HG02588 (cell line): ENCODE measurements around the gene RFTN1.

ENCODE experiments used
- ATAC-seq: cut with Tn5 transposase; IDR thresholded peaks from one replicate; pipeline ENCODE4 v1.9.1; 2021; ENCODE audit warnings: mild to moderate bottlenecking, moderate library complexity; ENCODE audit not compliant: unreplicated experiment

Gene RFTN1

DNA sequence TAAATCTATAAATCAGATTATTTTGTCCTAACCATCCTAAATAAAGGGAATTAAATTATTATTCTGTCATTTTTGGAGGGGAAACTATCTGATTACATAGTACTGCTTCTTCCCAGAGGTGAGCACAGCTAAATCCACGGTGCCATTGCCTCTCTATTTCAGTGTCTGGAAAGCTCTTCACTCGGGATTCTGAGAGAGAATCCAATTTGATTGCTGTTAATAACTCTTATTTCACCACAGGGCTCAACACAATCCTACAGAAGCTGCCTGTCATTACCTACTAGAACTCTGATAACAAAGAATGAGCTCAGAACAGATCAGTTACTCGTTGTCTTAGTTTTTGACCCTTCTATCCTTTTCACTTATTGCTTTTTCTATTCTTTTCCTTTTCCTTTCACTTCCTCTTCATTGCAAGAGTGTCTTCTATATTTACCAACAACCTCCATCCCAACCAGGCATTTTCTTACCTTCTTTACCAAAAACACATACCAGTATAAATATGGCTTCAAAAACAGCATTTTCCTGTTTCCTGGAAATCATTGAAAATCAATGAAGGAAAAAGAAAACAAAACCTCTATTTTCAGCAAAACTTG lies 218.1 kb downstream of the RFTN1 start:
- ATAC-seq, result no peak

DNA sequence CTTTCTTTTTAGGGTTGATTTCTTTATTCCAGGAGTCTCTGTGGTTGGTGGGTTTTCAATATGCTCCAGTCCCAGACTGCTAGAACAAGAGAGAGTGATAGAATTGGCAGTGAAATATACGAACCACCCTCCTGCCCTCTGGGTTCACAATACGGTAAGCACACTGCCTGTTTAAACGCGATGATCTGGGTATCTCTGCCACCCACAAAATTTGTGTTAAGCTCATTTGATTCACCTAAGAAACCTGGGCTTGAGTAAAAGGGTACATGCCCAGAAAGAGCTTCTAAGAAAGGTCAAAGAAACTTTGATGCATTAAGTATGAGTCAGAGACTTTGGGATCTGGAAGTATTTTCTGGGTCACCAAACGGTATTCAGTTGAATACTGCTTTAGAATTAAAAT lies 218.7 kb downstream of the RFTN1 start:
- ATAC-seq, result no peak

DNA sequence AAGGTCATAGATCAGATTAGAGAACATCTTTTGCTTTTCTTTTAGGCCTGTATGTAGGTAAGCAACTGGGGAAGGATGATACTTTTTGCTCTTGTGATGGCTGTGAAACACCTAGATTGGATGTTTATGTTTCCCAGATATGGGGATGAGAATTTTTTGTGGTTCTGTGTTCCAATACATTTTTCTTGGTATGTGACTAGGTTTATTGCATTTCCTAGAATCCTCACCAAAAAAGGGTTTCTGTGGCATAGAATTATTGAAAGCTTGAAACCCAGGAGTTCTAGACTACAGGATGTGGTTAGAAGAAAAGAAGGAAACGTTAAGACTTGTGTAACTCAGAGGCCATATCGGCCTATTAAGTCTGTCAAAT lies 222.7 kb downstream of the RFTN1 start:
- no peak for ATAC-seq

DNA sequence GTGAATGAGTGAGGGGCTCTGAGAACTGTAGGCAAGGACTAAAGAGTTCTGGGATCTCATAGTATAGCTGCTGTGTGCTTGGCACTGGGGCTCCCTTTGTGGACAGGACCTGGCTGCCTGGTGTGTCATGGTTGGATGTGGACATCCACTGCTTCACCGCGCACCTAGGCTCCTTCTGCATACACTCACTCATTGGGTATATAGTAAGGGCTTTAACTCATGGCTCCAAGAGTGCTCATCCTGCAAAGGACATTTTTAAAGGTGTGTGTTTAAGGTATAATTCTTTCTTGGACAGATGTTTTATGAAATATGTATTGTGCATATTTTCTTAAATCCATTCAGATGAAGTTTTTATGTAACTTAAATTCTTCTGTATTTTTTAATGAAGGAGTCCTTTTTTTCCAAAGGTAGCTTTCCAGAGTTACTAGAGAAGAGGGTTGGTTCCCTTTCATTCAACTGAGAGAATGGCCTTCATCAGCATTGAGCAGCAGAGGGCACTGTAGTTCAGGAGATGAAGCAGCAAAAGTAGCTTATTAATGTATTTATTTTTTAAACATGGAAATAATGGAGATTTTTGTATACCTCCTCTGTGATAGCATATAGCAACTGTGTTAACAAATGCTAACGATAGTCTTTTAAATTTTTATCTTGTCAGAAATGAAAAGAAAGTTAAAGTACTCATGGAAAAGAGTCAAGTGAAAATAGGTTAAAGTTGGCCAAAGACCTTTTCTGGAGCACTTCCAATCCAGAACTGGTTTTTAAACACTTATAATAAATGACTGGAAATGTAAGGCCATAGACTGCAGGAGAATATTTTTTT lies 223.3 kb downstream of the RFTN1 start:
- ATAC-seq, result no peak

DNA sequence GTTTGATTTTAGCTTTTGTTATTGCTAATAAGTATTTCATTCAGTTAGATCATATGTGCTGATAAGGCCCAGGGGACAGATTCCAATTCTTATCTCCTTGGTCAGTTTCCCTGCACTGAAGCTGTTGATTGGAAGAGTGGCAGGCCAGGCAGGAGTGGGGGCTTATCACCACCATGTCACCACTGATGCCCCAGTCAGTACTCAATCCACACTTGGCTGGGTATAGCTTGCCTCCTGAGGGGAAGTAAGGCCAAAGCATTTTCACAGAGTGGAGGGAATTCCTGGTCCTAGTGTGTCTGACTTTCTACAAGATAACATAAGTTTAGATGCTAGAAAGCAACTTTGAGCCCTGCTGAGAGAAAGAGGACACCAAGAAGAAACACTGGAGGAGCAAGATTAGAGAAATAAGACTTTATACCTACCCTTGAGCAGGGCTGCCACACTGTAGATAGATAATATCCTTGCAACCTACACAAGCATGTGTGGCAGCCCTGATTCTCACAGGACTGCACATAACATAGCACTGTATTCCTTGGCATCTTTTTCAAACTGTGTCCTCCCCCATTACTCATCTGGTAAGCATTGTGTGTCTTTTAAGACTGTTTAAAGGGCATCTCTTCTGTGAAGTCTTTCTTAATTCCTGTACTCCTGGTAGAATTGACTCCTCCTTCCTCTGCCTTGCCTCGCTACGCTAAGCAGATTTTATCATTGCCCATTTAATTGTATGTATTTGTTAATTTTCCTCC lies 224.2 kb downstream of the RFTN1 start:
- no peak for ATAC-seq

DNA sequence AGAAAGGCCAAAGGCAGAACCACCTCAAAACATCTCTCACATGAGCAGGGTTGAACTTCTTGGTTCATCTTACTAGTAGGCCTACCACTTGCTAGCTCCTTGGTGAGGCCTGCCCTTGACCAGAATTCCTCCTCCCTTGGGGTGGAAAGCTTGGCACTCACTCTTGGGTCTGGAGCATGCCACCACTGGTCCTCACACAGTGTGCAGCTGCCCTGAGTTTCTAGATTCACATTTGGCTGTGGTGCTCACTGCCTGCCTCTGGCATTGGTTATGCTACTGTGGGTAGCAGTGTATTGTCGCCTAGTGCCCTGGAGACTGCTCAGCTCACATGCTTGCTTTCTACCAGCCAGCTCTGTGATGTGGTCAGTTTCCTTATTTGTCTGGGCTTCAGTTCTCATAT lies 224.8 kb downstream of the RFTN1 start:
- ATAC-seq, result no peak

DNA sequence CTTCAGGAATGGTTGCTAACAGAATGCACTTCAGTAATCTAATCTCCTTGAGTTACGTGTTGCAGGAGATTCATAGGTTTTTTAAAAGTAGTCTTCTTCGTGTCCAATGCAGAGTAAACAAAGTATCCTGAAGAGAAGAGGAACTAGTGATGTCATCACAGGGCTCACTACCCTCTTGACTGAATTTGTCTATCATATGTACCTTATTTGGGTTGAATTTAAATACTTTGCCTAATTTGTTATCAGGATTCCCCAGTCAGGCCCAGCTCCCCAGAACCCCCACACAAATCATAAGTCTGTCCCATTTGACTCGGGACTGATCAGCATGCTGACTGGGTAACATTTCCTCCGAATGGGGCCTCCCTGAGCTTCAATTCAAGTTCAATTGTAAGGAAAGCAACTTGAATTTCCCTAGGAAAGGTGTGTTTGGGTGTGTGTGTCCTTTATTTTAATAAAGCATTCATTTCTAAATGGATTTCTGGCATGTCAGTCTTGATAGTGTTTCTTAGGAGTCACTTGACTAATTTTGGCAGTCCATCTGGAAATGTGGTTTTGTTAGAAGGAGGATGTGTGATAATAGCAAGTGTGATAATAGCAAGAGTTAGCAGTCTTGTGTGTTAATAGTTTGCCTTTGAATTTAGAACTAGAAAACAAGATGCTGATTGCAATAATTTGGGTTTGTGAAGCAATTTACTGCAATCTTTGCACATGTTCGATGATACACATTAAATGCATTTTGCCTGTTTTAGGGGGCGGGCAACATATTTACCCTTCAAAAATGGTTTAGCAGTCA lies 226.6 kb downstream of the RFTN1 start:
- ATAC-seq, result no peak

DNA sequence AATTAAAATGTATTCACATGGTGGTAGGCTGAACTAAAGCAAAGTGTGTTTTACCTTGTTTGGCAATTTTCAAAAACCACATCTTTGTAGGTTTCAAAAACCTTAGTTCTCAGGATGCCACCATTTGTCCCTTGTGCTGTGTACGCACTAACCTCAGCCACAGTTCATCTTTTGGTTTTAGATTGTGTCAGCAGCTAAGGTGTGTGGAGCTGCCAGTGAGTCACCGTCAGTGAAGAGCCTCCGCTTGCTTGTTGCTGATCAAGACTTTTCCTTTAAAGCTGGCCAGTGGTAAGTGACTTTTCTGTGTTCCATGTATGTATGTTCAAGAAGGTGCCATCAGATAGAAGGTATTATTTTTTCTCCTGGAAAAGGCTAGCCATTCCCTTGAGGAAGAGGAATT lies 227.3 kb downstream of the RFTN1 start:
- ATAC-seq, result no peak

DNA sequence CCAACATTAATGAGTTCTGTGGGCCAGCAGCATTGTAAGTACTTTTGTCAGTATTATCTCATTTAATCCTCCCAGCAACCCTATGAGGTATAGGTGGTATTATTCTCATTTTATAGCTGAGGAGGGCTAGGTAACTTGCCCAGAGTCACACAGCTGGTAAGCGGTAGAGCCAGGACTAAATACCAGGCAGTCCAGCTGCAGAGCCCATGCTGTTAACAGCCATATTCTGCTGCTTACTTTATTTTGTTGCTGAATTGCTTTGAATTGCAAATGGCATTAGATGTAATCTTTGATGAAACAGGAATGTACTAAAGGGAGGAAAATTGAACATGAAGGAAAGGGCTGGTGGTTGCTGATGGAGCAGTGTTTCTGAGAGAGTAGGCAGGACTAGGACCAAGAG lies 228.9 kb downstream of the RFTN1 start:
- ATAC-seq, result no peak

DNA sequence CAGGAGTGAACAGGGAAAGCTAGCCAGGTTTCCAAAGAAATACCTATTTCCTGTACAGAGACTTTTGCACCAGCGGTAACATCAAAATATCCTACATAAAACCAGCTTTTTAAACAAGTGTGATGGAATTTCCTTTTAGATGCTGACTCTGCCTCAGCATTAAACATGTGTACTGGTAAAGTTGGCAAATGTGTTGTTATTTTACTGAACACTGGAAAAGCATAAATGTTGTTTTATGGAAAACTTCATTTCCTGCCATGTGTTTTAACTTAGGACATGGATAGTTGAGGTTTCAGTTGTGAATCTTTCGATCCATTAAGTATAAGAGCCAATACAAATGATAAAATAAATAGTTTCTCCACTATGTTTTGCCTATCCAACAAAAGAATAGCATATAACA lies 232.8 kb downstream of the RFTN1 start:
- no peak for ATAC-seq

DNA sequence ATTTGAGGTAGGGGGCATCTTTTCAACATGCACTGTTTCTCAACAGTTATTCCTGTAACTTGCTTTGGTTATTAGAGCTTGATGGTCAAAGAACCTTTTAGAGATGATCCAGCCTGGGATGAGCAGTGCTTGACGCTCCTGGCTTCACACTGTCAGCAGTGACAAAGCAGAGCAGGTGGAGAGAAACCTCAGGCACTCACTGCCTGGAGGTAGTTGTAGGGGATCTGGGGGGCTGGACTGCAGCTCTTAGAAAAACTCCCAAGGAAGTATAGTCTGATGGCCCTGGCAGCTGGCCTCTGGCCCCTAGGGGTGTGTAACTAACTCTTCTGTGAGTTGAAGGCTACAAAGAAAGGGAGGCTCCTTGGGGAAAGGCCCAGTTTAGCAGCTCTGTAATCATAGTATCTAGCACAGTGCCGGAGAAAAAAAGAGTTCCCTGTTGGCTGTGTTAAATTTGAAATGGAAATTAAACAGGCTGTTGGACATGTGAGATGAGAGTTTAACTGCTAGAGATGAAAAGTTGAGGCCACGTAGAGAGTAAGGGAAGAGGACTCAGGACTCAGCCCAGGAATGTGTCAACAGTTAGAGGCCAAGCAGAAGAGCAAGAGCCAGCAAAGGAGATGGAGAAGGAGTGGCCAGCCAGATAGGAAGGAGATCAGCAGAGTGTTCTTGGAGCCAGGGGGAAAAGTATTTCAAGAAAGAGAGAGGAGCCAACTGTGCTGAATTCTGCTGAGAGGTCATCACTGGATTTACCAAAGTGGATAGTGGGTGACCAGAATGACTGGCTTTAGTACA lies 234.3 kb downstream of the RFTN1 start:
- no peak for ATAC-seq

DNA sequence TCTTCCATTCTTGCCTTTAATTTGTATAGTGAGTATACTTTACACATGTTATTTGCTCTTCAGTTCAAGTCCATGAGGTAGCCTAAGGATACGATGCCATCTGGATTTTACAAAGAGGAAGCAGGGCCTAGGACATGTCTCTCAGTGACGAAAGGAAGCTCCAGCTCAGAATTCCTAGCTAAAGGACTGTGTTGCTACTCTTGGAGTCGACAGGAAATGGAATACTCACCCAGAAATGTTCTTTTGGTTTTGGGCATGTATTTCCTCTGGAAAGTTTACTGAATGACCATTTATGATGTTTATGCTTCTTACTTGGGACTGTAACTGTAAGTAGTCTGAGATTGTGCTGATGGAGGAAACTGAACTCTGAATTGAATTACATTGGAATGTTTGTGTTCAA lies 236.0 kb downstream of the RFTN1 start:
- ATAC-seq, result no peak

DNA sequence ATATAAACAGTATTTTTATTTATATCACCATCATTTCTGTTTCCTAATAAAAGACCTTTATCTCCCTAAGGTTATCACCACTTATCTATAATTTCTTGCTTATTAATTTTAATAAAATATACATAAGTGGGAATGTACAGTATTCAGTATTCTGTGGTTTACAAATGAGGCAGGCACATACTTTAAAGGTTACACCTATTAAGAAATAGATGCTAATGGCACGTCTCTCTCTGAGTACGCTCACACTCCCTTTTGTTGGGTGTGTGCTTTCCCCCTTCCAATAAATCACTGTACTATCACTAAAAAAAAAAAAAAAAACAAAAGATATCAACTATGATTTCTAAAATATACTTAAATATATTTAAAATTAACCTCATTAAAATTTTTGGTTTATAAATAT lies 239.6 kb downstream of the RFTN1 start:
- no peak for ATAC-seq

DNA sequence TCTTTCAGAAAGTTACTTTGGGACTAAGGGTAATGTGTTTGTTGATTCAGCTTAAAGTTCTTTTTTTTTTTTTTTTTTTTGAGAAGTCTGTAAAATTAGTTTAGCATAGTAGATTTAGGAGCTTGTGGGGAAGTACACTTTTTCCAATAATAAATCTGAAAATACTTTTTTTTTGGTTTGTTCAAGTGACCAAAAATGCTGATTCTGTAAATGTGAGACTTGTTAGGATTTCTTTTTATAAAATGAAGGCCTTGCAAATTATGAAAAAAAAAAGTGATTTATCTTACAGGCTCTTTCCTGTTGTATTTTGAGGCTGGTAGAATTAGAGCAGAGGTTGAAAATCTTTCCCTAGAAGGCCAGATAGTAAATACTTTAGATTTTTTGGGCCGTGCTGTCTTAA lies 240.9 kb downstream of the RFTN1 start:
- no peak for ATAC-seq

DNA sequence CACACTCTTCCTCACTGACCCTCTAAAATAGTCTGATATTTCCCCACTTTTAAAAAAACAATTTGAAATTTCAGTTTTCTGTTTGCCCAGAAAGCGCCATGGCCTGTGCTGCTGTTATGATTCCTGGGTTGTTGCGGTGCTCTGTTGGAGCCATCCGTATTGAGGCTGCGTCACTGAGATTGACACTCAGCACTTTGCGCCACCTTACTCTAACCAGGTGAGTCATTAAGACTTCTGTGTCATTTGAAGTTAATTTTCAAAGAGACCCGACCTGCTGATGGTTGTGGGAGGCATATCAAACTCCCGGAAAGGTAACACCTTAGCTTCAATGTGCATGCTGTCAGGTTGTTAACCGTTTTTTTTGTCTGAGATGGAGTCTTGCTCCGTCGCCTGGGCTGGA lies 242.6 kb downstream of the RFTN1 start:
- ATAC-seq, result no peak

DNA sequence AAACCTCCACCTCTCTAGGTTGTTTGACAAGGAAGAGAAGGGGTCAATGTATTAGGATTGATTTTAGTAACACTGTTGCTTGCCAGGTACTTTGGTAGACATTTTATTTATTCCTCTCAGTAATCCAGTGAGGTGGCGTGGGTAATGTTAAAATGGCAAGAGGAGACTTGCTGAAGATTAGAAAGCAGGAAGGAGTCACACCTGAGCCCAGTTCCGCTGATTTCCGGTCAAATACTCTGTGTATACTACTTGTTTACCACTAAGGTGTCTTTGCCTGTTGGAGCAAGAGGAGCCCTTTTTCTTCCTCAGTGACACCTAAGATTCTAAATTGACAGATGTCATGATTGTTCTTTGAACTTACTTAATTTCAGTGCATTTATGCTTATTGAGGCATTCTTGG lies 246.8 kb downstream of the RFTN1 start:
- ATAC-seq, result no peak
